ENCODE measurements around the gene CACNB3. TPM values are rescaled to one million over a fixed set of nuclear protein-coding genes. Genes with fewer than 3 reads are reported as not detected.

CACNB3 gene
- polyA plus RNA-seq, 1 donor from 2014 or later: 123 TPM

GRCh38 chr12:48794870-48795269 lies 23.4 kb upstream of the CACNB3 start:
- Histone ChIP-seq H3K9me3 (ENCODE audit: low read length) (no peaks in the 10 kb centered on the region), H3K27ac (ENCODE audit: low read length) (no peak overlapping the region)

GRCh38 chr12:48795550-48796455 lies 22.5 kb upstream of the CACNB3 start:
- Histone ChIP-seq H3K27me3 (ENCODE audit: insufficient read depth, low read depth, low read length) (no peaks in the 10 kb centered on the region), H3K9me2 (ENCODE audit: insufficient read depth, low read length) (no peaks in the 10 kb centered on the region), H3K4me2 (ENCODE audit: low read length) (no peak overlapping the region), H3K79me2 (replicated peaks; ENCODE audit: insufficient read depth, low read length) (no peaks in the 10 kb centered on the region), H3K9me3 (ENCODE audit: low read length) (no peaks in the 10 kb centered on the region), H3F3A (ENCODE audit: insufficient read depth, low read length, poor library complexity, severe bottlenecking) (no peaks in the 10 kb centered on the region), H3K36me3 (ENCODE audit: insufficient read depth, low read length) (no peaks in the 10 kb centered on the region), H3K4me3 (ENCODE audit: low read length) (no peak overlapping the region), H3K27ac (ENCODE audit: low read length) (no peak overlapping the region), H2AFZ (ENCODE audit: low read depth, low read length) (no peak overlapping the region), H4K20me1 (ENCODE audit: insufficient read depth) (no peaks in the 10 kb centered on the region), H3K9ac (ENCODE audit: low read length) (no peak overlapping the region)
- TF ChIP-seq CTCF (IDR thresholded peaks at IDR 0.05; ENCODE audit: poor library complexity, severe bottlenecking) (peak; percentile 92), EZH2 (IDR thresholded peaks at IDR 0.05; ENCODE audit: borderline replicate concordance, insufficient read depth, low read length, poor library complexity, severe bottlenecking) (no peak), RAD21 (conservative IDR thresholded peaks at IDR 0.05) (peak; percentile 92), POLR2AphosphoS5 (IDR thresholded peaks at IDR 0.05) (no peak), SMC3 (conservative IDR thresholded peaks at IDR 0.05; ENCODE audit: poor library complexity) (peak; percentile 91)

More at GRCh38 chr12:48794870-48795269, 23.4 kb upstream of the CACNB3 start:
- no peak overlapping the region for H3K4me2 ChIP-seq (ENCODE audit: low read length)
- TF ChIP-seq EZH2 (IDR thresholded peaks at IDR 0.05; ENCODE audit: borderline replicate concordance, insufficient read depth, low read length, poor library complexity, severe bottlenecking) (no peak), CTCF (IDR thresholded peaks at IDR 0.05; ENCODE audit: poor library complexity, severe bottlenecking) (no peak), MXI1 (conservative IDR thresholded peaks at IDR 0.05; ENCODE audit: poor library complexity, severe bottlenecking) (no peak), TAF1 (IDR thresholded peaks at IDR 0.05; ENCODE audit: low read depth) (no peak), SMC3 (conservative IDR thresholded peaks at IDR 0.05; ENCODE audit: poor library complexity) (no peak), REST (IDR thresholded peaks at IDR 0.05; ENCODE audit: borderline replicate concordance) (no peak)
- H3K79me2 ChIP-seq (replicated peaks; ENCODE audit: insufficient read depth, low read length): no peaks in the 10 kb centered on the region
- H3K9me2 ChIP-seq (ENCODE audit: insufficient read depth, low read length): no peaks in the 10 kb centered on the region
- H2AFZ ChIP-seq (ENCODE audit: low read depth, low read length): no peak overlapping the region
- no peak overlapping the region for H3K9ac ChIP-seq (ENCODE audit: low read length)
- no peak overlapping the region for H3K4me3 ChIP-seq (ENCODE audit: low read length)
- H3F3A ChIP-seq (ENCODE audit: insufficient read depth, low read length, poor library complexity, severe bottlenecking): no peaks in the 10 kb centered on the region
- H4K20me1 ChIP-seq (ENCODE audit: insufficient read depth): no peaks in the 10 kb centered on the region
- H3K36me3 ChIP-seq (ENCODE audit: insufficient read depth, low read length): no peaks in the 10 kb centered on the region
- H3K27me3 ChIP-seq (ENCODE audit: insufficient read depth, low read depth, low read length): no peaks in the 10 kb centered on the region

Data from neural cell (in vitro differentiated cells).